SK-N-MC (cell line): ENCODE measurements around the gene USP48.

Experiments used
- EZH2 ChIP-seq: fragments of 200-600 bp; sonication (generic); IDR thresholded peaks from one replicate; pipeline ENCODE4 v1.6.1; 2017; ENCODE audit warnings: antibody characterized with exemption
- FOXP2 ChIP-seq: optimal IDR thresholded peaks from 2 replicates; pipeline ENCODE3; 2011; ENCODE audit warnings: mild to moderate bottlenecking, moderate library complexity; ENCODE audit not compliant: insufficient read depth; ENCODE audit errors: extremely low read length, control extremely low read depth
- POLR2AphosphoS5 ChIP-seq: IDR thresholded peaks from 2 replicates; pipeline ENCODE4 v1.6.1; 2012; ENCODE audit warnings: mild to moderate bottlenecking, low read depth, low read length, borderline replicate concordance

- no peak for TF ChIP-seq POLR2AphosphoS5
- TF ChIP-seq EZH2: no peak
- TF ChIP-seq FOXP2: no peak
Measured at GRCh38 chr1:21633992-21634805, 148.8 kb downstream of the USP48 start.
